HEK293 (cell line): ENCODE data around the gene SPATA31D1.

Experiments used
- CTCF ChIA-PET: fragments of 350-600 bp; formaldehyde crosslinking; extraction: SDS; loops from one replicate; lab custom pipeline; 2021; ENCODE audit warnings: antibody characterized with exemption; lab: Yijun Ruan, JAX
- POLR2A ChIA-PET: fragments of 300-600 bp; formaldehyde crosslinking; extraction: SDS; loops from one replicate; lab custom pipeline; 2020; ENCODE audit warnings: antibody characterized with exemption, inconsistent platforms; lab: Yijun Ruan, JAX
- H3K27ac ChIP-seq: fragments of 200-500 bp; sonication (Bioruptor generic); 2 replicates; pipeline ENCODE4 v1.5.1; 2014; ENCODE audit warnings: low read depth, low read length, control low read depth, inconsistent platforms; ENCODE audit errors: extremely low read depth
- H3K36me3 ChIP-seq, 2 experiments: fragments of 200-500 bp in 1 of 2; sonication (Bioruptor generic) in 1 of 2; 1 replicate in 1 of 2; 2 replicates in 1 of 2; pipeline ENCODE4 v1.5.1; 2014 to 2017; ENCODE audit warnings: inconsistent platforms in 2 of 2, low read length in 2 of 2; ENCODE audit not compliant: control insufficient read depth in 2 of 2, insufficient read depth in 1 of 2
- H3K4me1 ChIP-seq: fragments of 200-500 bp; sonication (Bioruptor generic); 2 replicates; pipeline ENCODE4 v1.5.1; 2014; ENCODE audit warnings: mild to moderate bottlenecking, low read length, inconsistent platforms; ENCODE audit not compliant: control insufficient read depth, insufficient read depth
- H3K4me3 ChIP-seq: 2 replicates; pipeline ENCODE4 v1.5.1; 2011; ENCODE audit warnings: low read depth, mild to moderate bottlenecking, control low read depth, low read length, moderate library complexity
- H3K9me3 ChIP-seq: fragments of 200-500 bp; sonication (Bioruptor generic); 2 replicates; pipeline ENCODE4 v1.5.1; 2014; ENCODE audit warnings: low read depth, low read length, inconsistent platforms; ENCODE audit not compliant: control insufficient read depth, insufficient read depth
- BCL11A ChIP-seq: fragments of 450-650 bp; formaldehyde crosslinking; IDR thresholded peaks from 2 replicates; pipeline ENCODE4 v1.5.1; 2016; ENCODE audit warnings: low read depth, missing biosample characterization, missing genetic modification characterization
- CTCF ChIP-seq: fragments of 450-650 bp; formaldehyde crosslinking; IDR thresholded peaks from 2 replicates; pipeline ENCODE4 v1.5.1; 2016; ENCODE audit warnings: missing biosample characterization, missing genetic modification characterization
- OSR2 ChIP-seq: fragments of 450-650 bp; formaldehyde crosslinking; IDR thresholded peaks from 2 replicates; pipeline ENCODE4 v1.5.1; 2016; ENCODE audit warnings: missing biosample characterization, missing genetic modification characterization
- PRDM6 ChIP-seq: fragments of 450-650 bp; formaldehyde crosslinking; IDR thresholded peaks from 2 replicates; pipeline ENCODE4 v1.5.1; 2017; ENCODE audit warnings: missing biosample characterization, missing genetic modification characterization
- REST ChIP-seq: fragments of 450-650 bp; formaldehyde crosslinking; IDR thresholded peaks from 2 replicates; pipeline ENCODE4 v1.5.1; 2016; ENCODE audit warnings: missing biosample characterization, missing genetic modification characterization
- SCRT1 ChIP-seq: fragments of 450-650 bp; formaldehyde crosslinking; IDR thresholded peaks from 2 replicates; pipeline ENCODE4 v1.5.1; 2016; ENCODE audit warnings: missing biosample characterization, missing genetic modification characterization, borderline replicate concordance
- TRIM28 ChIP-seq: IDR thresholded peaks from 2 replicates; pipeline ENCODE4 v1.6.1; 2011; ENCODE audit warnings: low read length, control low read depth, borderline replicate concordance
- ZBTB10 ChIP-seq: fragments of 450-650 bp; formaldehyde crosslinking; IDR thresholded peaks from 2 replicates; pipeline ENCODE4 v1.5.1; 2016; ENCODE audit warnings: missing biosample characterization, missing genetic modification characterization
- ZBTB21 ChIP-seq: fragments of 450-650 bp; formaldehyde crosslinking; IDR thresholded peaks from 2 replicates; pipeline ENCODE4 v1.5.1; 2017; ENCODE audit warnings: missing biosample characterization, missing genetic modification characterization
- ZNF202 ChIP-seq: fragments of 450-650 bp; formaldehyde crosslinking; IDR thresholded peaks from 2 replicates; pipeline ENCODE4 v1.5.1; 2016; ENCODE audit warnings: missing biosample characterization, missing genetic modification characterization, borderline replicate concordance
- ZNF26 ChIP-seq: fragments of 450-650 bp; formaldehyde crosslinking; IDR thresholded peaks from 2 replicates; pipeline ENCODE4 v1.5.1; 2016; ENCODE audit warnings: missing biosample characterization, missing genetic modification characterization
- ZNF311 ChIP-seq: fragments of 450-650 bp; formaldehyde crosslinking; IDR thresholded peaks from 2 replicates; pipeline ENCODE4 v1.5.1; 2017; ENCODE audit warnings: missing biosample characterization, missing genetic modification characterization, borderline replicate concordance
- ZNF366 ChIP-seq: fragments of 450-650 bp; formaldehyde crosslinking; conservative IDR thresholded peaks from 2 replicates; pipeline ENCODE4 v1.5.1; 2016; ENCODE audit warnings: missing biosample characterization, missing genetic modification characterization
- ZNF391 ChIP-seq: fragments of 450-650 bp; formaldehyde crosslinking; IDR thresholded peaks from 2 replicates; pipeline ENCODE4 v1.5.1; 2016; ENCODE audit warnings: low read depth, missing biosample characterization, missing genetic modification characterization, borderline replicate concordance
- ZNF433 ChIP-seq: fragments of 450-650 bp; formaldehyde crosslinking; IDR thresholded peaks from 2 replicates; pipeline ENCODE4 v1.5.1; 2016; ENCODE audit warnings: missing biosample characterization, missing genetic modification characterization, low read depth
- ZNF529 ChIP-seq: fragments of 450-650 bp; formaldehyde crosslinking; IDR thresholded peaks from 2 replicates; pipeline ENCODE4 v1.5.1; 2017; ENCODE audit warnings: missing genetic modification characterization, missing biosample characterization; ENCODE audit not compliant: insufficient replicate concordance
- ZNF549 ChIP-seq: fragments of 450-650 bp; IDR thresholded peaks from 2 replicates; pipeline ENCODE4 v1.5.1; 2018; ENCODE audit warnings: missing biosample characterization, missing genetic modification characterization, mild to moderate bottlenecking, inconsistent platforms, moderate library complexity
- ZNF623 ChIP-seq: fragments of 450-650 bp; formaldehyde crosslinking; IDR thresholded peaks from 2 replicates; pipeline ENCODE4 v1.5.1; 2016; ENCODE audit warnings: missing biosample characterization, missing genetic modification characterization
- ZNF704 ChIP-seq: fragments of 450-650 bp; formaldehyde crosslinking; IDR thresholded peaks from 2 replicates; pipeline ENCODE4 v1.5.1; 2016; ENCODE audit warnings: missing biosample characterization, missing genetic modification characterization
- ZNF707 ChIP-seq: fragments of 450-650 bp; formaldehyde crosslinking; IDR thresholded peaks from 2 replicates; pipeline ENCODE4 v1.5.1; 2016; ENCODE audit warnings: missing biosample characterization, missing genetic modification characterization
- ZNF777 ChIP-seq: fragments of 450-650 bp; formaldehyde crosslinking; IDR thresholded peaks from 2 replicates; pipeline ENCODE4 v1.5.1; 2017; ENCODE audit warnings: missing biosample characterization, missing genetic modification characterization, borderline replicate concordance

SPATA31D1 gene

GRCh38 chr9:81981883-81982282 is 6.7 kb upstream of the SPATA31D1 start (continued):
- no peak for TF ChIP-seq ZNF529 (tag by site-specific recombination)
- no peak for TF ChIP-seq ZNF311
- TF ChIP-seq CTCF, result no peak
- TF ChIP-seq OSR2 (tag by site-specific recombination), result no peak
- no peak for TF ChIP-seq BCL11A (tag by site-specific recombination)

GRCh38 chr9:81984928-81985327 is 3.6 kb upstream of the SPATA31D1 start:
- CTCF ChIA-PET, result no interaction called here
- no peak overlapping the region for H3K4me3 ChIP-seq
- H3K9me3 ChIP-seq, result no peaks in the 10 kb centered on the region
- H3K4me1 ChIP-seq, result no peaks in the 10 kb centered on the region
- no peak overlapping the region for H3K27ac ChIP-seq
- TF ChIP-seq ZNF623 (tag by site-specific recombination), result no peak
- TF ChIP-seq ZBTB21 (tag by site-specific recombination), result no peak
- POLR2A ChIA-PET, result no interaction called here
- no peaks in the 10 kb centered on the region for H3K36me3 ChIP-seq

GRCh38 chr9:81986051-81986450 is 2.5 kb upstream of the SPATA31D1 start:
- Histone ChIP-seq H3K4me1 (no peaks in the 10 kb centered on the region), H3K9me3 (no peaks in the 10 kb centered on the region), H3K27ac (no peak overlapping the region), H3K36me3 (no peaks in the 10 kb centered on the region), H3K4me3 (no peak overlapping the region)
- ChIA-PET CTCF (interaction anchor here (0.6 kb wide), 1 partner anchor 1152 kb away, joined by 3 read pairs; no protein-coding TSS in a partner anchor), POLR2A (no interaction called here)
- TF ChIP-seq ZNF366 (tag by site-specific recombination), result no peak
- no peak for TF ChIP-seq ZNF529 (tag by site-specific recombination)
- TF ChIP-seq ZNF777 (tag by site-specific recombination), result no peak
- TF ChIP-seq ZNF707, result no peak
- TF ChIP-seq PRDM6 (tag by site-specific recombination), result no peak
- no peak for TF ChIP-seq ZNF433 (tag by site-specific recombination)
- TF ChIP-seq ZNF391, result no peak
- no peak for TF ChIP-seq ZBTB10 (tag by site-specific recombination)
- no peak for TF ChIP-seq ZNF26 (tag by site-specific recombination)
- no peak for TF ChIP-seq ZNF202
- no peak for TF ChIP-seq REST (tag by site-specific recombination)
- TF ChIP-seq SCRT1, result no peak
- TF ChIP-seq TRIM28, result no peak
- TF ChIP-seq ZNF704 (tag by site-specific recombination), result no peak
- no peak for TF ChIP-seq ZNF549 (tag by site-specific recombination)
